ENCODE results near the gene HABP4.
"Not testable (repeated sequence)": the region's sequence is repeated elsewhere in the genome, so short reads cannot be mapped to it uniquely, and the experiment has no call there.

Gene HABP4

DNA sequence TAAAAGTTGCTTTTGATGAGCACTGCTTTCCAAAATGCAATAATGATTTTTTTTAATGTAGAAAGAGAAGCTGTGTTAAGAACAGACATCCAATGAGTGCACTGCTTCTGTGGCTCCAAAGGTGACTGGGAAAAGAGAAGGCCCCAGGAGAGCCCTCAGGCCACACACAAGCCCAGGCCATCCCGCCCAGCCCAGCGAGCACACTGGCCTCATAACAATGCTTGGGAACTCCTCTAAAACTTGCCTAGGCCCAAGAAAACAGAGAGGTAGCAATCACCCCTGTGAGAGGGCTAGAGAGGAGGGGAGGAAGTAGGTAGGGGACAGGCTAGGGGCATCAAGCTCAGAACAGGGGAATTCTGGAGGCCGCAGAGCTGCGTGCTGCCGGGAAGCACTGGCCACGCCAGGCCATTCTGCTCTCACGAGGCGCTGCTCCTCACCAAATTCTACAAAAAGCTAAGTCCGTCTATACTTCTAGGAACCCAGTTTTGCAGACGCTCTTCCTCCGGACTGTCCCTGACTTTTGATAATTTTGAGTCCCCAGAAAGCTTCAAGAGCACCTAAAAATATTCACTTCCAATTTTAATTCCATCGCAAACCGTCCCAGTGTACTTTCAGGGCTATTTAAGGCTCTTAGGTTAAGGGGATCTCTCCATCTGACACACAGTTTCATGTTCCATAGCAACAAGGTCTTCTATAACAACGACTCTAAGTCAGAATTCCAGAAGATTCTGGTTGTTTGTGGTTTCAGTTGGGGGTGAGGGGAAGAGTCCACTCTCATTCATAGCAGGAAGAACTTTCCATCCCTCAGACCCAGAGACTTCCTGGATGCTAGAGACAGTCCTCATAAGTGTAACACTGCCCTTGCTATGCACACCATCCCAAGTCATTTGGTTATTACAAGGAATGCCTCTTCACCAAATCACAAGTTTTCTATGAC, 51.0 kb downstream of the HABP4 start:
- DNase-seq = no peak

DNA sequence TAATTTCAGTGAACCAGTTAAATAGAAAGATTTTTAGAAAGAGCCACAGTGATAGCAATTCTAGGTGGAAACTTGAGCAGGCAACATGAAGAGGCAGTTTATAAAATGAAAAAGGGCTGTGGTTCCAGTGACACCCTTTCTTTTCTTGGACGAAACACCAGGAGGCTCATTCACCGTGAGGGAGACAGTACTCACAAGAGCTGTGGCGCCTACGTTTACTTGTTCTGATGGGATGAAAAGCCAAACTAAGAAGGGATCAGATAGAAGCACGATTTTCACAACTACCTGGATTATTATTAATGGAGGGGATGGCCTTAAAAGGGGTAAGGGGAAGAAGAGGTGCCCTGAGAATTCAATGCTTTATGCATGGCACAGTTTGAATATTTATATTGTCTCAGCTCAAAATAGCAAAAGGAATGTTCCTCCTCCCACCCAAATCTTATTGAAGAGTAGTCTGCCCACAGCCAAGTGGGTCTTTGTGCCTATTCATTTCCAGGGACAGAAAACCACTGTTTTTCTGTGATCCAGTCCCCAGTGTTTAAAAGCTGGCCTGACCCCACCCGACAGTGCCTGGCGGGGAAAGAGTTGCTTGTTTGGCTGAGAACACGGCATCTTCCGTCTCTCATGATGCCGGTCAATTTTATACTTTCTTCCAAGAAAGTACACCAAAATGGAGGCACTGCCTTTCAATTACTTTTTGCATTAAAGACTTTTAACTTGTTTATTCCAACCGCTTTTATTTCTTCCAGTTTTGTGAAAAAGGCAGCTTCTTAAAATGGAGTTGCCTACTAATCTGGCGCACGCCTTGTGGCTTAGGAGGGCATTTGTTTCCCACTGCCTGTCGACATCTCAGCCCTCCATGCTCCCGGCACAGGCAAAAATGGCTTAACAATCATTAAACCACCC, 51.9 kb downstream of the HABP4 start:
- DNase-seq = no peak

DNA sequence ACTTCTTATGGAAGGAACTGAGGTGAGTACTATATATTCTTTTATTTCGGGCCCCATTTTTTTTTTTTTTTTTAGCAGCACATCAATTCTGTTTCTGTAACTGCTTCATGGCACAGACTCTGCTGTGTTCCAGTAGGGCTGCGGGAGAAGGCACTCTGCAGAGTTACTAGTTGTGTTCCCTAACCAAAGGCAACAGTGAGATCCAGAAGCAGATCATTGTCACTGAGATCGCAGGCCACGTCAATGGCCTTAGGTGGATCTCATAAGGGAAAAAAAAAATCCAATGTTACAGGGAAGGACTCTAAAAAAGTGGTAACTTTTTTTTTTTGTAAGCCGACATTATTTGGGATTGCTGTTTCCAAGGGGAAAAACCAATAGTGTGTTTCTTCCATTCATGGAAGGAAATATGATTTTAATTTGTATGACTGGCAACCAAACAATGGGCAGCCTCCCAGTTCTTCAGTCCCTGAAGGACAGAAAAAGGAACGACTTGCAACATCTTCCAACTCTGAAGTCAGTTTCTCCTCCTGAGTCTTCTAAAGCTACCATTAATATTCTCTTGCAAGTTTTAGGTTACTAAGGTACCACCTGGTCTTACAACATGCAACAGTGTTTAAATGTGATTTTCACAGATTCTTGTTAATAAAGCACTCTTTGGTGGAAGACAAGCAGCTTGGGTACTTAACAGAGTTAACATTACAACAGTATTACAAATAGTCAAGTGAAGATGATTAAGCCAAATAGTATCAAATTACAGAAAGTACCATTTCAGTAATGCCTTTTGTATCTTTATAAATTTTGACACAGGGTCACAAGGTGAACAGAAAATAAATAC, 52.8 kb downstream of the HABP4 start:
- no peak for DNase-seq

DNA sequence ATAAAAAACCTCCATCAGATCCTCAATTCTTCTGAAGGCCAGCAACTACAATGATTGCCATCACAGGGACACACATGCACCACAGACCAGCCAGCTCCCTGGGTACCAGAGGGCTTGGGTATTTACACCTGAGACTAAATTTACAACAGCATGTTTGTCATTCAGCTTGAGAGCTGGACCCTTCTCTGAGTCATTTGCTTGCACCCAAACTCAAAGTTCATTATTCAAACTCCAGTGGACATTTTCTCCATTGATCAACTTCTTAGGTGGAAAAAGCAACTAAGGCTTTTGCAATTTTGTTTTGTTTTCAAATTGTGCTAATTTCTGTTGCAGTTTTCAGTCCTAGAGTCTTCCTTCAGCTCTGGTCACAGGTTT, 53.4 kb downstream of the HABP4 start:
- DNase-seq = not testable (repeated sequence)

DNA sequence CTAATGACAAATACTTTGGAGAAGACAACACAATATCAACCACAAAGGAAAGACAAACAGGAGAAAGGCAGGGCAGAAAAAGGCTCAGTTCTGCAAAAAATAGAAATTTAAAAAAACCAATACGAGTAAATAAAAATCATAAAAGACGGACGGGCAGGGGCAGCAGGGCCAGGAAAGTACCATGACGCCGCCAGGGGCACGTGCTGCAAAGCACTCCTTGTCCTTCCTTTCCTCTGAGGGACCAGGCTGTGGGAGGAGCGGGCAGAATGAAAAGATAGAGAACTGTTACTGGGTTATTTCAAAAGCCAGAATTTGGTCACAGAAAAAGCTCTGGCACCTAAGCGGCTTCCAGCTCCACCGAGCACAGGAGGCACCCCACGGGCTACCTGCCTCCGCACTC, 53.9 kb downstream of the HABP4 start:
- DNase-seq = no peak

DNA sequence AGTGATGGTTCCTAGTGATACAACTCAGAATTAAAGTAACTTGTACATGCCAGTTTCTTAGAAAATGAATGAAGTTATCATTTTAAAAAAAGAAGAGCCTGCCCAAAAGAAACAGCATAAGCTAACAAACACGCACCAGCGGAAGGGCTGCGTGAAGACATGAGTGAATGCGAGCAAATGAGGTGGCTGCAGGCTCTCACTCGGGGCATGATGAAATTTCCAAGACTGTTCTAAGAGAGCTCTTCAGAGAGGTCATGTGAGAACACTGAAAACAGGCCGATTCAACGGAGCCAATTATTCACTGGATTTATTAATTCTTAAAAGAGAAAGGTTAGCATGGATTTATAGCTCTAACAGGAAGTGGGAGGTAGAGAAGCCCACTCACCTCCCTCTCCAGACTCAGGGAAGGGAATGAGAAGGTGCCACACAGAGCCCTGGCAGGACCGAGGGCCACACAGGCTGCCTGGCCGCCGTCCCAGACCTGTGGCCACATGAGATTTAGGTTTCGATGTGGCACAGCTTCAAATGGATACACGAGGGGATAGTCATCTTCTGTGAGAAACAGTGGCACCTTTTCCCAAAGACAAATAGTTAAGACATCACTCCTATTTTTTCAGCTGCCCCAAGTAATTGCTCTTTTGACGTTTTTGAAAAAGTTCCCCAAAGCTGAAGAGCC, 55.5 kb downstream of the HABP4 start:
- no peak for DNase-seq

DNA sequence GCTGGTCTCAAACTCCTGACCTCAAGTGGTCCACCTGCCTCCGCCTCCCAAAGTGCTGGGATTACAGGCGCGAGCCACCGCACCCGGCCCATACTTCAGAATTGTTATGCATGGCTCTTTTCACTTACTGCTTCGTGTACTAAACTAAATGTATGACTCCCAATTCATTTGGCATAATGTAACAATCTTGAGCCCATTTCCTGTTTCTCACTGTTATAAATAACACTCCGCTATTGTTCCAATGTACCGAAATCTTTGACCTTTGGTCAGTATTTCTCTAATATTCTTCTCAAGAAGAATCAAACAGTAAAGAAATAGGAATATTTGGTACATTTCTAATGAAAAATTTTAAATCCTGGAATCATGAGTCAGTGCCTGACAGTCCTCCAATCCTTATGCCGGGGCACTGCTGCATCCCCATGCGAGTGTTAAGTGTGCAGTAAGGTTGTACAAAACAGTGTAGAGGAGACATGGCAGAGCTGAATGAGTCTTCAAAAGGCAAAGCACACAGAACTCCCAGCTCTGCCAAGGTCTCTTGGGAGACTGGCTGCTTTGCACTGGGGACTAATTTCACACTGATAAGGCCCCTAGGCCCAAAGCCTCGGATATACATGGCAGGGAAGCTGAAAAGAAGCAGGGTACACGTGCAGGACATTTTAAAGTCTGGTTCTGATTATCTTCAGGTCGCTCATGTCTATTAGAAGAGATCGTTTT, 58.4 kb downstream of the HABP4 start:
- DNase-seq = no peak

DNA sequence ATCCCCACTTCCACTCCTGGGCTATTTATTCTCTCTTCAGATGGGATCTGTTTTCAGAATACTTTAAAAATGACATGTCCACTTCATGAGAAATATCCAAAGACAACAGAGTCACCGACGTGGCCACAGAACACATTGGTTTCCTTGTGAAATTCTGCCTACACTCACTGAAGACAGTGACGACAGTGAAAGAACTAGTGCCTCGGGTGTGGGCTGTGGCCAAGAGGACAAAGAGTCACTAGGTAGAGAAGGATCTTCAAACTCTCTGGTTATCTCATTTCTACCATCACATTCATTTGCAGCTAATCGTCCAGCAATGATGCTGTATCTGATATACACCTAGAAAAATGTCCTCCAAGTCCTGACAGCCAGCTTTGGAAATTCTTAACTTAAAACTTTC, 59.1 kb downstream of the HABP4 start:
- no peak for DNase-seq

DNA sequence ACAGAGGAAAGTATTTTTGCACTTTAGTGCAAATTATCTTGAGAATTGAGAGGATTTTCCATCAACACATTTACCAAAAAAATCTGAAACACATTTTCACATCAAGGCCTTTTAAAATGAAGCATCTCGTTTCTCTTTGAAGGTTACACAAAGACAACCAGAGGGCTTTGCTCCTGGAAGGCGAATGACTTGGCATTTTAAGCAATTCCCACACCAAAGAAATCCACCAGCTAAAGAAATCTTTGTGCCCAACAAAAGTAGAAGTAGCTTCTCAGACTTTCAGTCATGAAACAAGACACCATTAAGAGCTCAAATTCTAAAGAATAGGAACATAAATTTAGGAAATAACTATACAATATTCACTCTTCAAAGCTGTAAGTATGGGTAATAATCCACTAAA, 59.9 kb downstream of the HABP4 start:
- DNase-seq = no peak

DNA sequence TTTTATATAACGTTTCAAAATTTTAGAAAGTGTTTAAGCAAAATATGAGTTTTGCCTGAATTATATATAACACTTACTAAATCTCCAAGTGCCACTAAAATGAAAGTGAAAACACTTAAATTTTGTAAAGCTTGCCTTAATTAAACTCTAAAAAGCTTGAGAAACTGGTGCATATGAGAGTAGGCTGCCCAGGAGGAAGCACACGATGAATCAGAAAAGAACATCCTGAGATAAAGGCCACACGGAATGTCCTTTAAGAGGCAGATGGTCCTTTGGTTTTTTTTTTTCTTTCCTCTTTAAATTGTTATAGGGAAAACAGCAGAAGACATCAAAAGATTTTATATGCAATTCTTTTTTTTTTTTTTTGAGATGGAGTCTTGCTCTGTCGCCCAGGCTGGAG, 60.3 kb downstream of the HABP4 start:
- no peak for DNase-seq

DNA sequence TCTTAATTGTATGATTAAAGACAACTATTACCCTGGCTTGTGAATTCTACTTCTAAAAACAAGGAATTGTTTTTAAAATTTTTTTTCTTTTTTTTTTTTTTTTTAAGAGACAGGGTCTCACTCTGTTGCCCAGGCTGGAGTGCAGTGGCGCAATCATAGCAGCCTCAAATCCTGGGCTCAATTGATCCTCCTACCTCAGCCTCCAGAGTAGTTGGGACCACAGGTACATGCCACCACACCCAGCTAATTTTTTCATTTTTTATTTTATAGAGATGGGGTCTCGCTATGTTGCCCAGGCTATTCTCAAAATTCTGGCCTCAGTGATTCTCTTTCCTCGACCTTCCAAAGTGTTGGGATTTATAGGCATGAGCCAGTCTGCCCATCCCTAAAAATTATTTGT, 62.3 kb downstream of the HABP4 start:
- no peak for DNase-seq

DNA sequence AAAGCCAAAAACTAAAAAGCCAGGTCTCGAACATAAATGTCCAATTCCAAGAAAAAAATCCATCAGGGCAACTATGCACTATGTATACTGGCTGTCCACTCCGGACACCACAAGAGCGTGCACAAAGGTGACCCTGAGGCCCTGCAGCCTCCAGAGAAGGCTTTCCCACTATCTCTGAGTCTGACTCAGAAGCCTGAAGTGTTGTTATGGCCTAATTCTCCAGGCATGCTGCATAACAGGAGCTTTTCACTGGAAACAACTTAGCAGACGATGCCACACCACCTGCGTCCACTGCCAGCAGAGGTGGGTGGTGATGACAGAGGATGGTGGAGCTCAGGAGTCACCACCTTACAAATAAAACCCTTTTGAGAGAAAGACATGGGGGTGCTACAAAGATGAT, 63.7 kb downstream of the HABP4 start:
- DNase-seq = no peak

DNA sequence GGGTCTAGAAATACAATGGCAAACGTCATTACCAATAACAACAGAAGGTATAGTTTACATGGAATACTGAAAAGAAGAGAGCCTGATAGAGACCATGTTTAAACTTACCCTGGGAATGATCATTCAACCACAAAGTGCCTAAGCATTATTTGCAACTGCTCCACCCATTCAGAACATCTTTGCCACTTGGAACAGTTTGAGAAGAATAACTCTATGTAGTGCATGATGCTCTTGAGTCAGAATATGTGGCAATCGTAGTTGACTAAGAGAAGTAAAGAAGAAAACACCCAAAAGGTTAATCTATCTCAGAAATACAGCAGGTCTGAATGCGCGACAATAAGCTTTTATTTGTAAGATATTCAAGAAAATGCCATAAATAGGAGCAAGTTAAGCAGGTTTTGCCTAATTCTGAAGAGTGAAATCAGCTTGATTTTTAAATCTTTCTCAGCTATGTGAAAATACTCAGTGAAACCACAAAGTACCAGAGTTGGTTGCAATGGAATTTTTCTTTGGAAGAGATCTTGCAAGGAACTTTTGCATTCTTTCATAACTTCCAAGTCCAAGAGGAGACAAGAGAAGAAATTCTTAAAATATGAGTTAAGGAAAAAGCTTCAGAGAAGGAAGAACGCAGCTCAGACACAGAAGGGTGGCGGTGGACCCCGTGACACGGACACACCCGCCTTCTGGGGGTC, 64.3 kb downstream of the HABP4 start:
- DNase-seq = no peak

DNA sequence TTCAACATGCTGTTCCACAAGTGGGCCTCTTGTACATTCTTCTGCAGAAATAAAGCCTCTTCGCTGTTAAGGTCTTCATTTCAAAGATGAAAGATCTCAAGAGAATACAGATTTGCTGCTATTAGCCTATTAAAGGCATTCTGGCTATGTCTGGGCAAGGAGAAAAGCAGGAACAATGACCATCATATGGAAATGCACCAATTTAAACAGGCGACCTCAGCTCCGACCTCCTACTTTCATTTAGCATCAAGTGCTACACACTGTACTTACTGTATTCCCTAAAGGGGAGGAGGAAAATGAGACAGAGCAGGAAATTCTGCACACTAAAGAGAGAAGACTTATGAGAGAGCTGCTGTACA, 64.8 kb downstream of the HABP4 start:
- no peak for DNase-seq

DNA sequence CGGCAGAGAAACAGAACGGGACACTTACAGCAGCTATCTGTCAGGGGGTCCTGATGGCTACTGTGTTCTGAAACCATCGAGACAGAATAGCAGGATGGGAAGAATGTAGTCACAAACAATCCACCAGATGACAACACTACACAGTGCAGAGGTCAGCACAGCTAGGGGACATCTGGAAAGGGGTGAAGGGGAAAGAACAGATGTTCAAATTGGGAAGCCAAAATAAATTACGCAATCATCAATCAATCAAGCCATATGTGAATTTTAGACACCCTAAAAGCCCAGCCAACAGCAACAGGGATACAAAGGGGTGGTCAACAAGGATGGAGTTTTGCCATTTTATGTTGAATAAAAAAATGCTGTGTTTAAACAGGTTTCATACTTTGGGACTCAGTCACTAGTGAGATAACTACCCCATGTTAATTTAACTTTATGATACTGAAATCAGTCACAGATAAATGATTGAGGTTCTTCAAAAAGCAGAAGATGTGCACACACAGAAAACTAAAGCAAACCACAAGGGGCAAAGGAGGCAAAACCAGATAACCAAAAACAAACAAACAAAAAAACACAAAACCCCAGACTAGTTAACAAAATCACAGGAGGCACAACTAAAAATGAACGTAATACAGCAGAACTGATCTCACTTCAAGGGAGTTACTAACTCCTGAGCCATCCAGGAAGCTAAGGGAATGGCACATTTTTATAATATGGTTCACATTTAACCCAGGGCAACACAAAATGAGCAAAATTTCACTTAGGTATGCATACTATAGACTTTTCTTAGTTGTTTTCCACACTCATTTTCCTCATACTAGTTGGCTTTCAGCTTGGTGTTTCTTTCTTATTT, 65.9 kb downstream of the HABP4 start:
- DNase-seq = no peak

DNA sequence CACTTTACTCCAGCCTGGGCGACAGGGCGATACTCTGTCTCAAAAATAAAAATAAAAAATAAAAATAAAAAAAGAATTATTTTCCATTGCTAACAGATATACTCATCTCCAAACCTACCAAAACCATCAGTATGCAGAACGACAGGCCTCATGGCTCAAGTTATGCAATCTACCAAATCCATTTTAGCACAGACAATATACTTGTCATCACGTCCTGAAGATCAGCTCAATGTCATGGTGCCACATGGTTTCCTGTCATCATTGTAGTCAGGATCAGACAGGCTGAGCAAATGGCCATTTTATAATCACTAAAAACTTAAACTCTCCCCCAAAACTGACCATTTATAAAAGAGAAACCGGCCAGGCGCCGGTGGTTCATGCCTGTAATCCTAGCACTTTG, 69.1 kb downstream of the HABP4 start:
- DNase-seq = no peak

DNA sequence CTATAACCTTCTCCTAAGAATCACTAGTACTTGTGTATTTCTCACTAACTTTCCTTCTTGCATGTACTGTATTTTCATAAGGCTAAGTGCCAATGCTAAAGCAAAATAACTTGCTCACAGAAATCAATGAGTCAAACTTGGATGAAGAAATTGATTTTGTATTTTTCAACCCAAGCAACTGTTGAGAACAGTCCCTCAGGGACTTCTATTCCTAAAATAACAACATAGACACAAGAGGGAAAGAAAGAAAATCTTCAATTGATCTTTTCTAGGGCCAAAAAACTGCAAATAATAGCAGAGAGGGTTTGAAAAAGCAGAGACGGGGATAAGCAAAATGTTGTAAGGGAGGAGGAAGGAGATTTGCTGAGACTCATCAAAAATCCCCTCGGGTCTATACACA, 69.8 kb downstream of the HABP4 start:
- no peak for DNase-seq

DNA sequence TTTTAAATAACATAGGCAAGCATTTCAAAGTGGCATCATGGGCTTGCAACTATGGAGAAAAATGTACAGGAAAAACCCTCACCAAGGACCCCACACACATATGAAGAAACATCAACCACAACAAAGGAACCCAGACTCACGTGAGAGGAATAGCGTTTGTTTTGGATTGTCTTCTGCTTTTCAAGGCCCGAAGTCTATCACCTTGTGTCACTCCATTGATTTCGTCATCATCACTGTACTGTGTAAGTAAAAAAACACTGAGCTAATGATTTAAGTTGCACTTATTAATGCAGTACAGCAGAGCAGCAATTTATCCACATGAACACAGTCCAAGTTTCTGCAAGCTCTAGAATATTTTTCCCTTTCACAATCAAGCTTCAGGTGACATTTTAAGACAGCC, 72.4 kb downstream of the HABP4 start:
- no peak for DNase-seq

DNA sequence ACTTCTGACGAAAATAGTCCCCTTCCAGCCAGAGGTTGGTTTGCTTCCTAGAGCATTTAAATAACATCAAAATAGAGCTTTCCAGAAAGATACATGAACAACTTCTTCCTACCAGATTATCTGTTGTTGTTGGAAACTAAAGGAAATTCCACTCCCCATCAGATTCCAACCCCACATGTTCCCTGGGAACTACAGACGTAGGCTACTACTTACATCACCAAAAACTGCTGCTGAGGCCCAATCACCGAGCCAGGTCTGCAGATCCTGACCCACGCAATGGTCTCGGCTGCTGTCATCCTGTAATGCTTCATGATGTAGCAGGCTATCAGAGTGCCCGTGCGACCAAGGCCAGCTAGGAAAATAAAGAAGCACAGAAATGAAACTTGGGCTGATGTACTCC, 73.4 kb downstream of the HABP4 start:
- no peak for DNase-seq

DNA sequence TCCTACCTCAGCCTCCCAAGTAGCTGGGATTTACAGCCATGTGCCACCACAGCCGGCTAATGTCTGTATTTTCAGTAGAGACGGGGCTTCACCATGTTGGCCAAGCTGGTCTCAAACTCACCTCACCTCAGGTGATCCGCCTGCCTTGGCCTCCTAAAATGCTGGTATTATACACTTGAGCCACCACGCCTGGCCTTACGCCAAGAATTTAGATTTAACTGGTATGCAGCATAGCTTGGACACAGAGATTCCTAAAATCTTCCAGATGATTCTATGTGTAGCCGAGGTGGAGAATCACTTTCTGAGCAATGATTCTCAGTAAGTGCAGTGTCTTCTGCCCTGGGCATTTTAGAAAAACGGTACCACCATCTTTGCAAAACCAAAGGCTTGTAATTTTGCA, 74.1 kb downstream of the HABP4 start:
- DNase-seq = no peak
